NT2/D1 (cell line): ENCODE measurements around the gene CLEC16A.

Experiments
- DNase-seq: peaks from one replicate; pipeline ENCODE4 v3.0.0-alpha.2; 2011; ENCODE audit warnings: low read depth, low spot score
- H3K27me3 ChIP-seq: 2 replicates; pipeline ENCODE4 v1.6.0; 2011; ENCODE audit warnings: mild to moderate bottlenecking; ENCODE audit not compliant: insufficient read length, insufficient read depth
- H3K36me3 ChIP-seq: 2 replicates; pipeline ENCODE4 v1.6.1; 2011; ENCODE audit warnings: mild to moderate bottlenecking, low read length, mixed read lengths; ENCODE audit not compliant: insufficient read depth, insufficient read length
- H3K4me1 ChIP-seq: 2 replicates; pipeline ENCODE4 v1.5.1; 2011; ENCODE audit not compliant: insufficient read depth, insufficient read length
- H3K4me3 ChIP-seq: 2 replicates; pipeline ENCODE4 v1.5.1; 2011; ENCODE audit warnings: low read depth; ENCODE audit not compliant: insufficient read length
- H3K9ac ChIP-seq: 2 replicates; pipeline ENCODE4 v1.6.0; 2011; ENCODE audit warnings: low read depth; ENCODE audit not compliant: insufficient read length
- H3K9me3 ChIP-seq: 2 replicates; pipeline ENCODE4 v1.5.1; 2011; ENCODE audit warnings: mild to moderate bottlenecking, low read length; ENCODE audit not compliant: insufficient read depth
- SUZ12 ChIP-seq: IDR thresholded peaks from 2 replicates; pipeline ENCODE4 v1.6.1; 2011; ENCODE audit not compliant: insufficient read length, insufficient read depth; ENCODE audit errors: extremely low read depth
- YY1 ChIP-seq: IDR thresholded peaks from 2 replicates; pipeline ENCODE4 v1.6.1; 2011; ENCODE audit not compliant: insufficient read length, insufficient read depth
- ZNF274 ChIP-seq: IDR thresholded peaks from 2 replicates; pipeline ENCODE4 v1.6.1; 2011; ENCODE audit warnings: mild to moderate bottlenecking, low read depth, low read length

The CLEC16A gene

DNA sequence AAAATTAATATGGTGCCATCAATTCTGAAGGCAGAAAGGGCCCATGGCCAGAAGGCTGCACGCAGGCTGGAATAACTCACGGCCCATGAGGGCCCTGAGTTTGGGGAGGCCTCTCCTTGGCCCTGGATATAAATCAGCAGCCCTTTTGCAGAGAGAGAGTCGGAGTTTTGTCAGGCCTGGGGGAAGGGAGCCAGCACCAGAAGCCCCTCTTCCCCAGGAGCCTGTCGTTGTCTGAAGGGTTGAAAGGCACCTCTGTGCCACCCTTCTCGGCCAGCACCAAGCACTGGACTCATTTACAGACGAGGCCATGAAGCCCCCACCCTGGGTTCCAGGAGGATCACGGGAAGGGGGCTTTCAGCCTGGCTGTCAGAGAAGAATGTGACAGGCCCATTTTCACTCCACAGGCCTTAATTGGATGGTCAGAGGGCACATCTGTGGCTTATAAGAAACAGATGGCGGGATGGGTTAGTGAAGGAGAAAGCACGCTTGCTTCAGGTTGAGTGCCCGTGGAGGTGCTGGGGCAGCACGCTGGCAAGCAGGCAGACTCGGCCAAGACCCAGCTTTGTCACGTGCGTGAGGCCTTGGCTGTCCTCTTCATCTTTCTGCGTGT is 140.6 kb downstream of the CLEC16A start:
- H3K9me3 ChIP-seq, result no peaks in the 10 kb centered on the region
- peaks cover 22% of the 10 kb centered on the region for H3K4me1 ChIP-seq
- no peak overlapping the region for H3K4me3 ChIP-seq
- peaks cover 19% of the 10 kb centered on the region for H3K36me3 ChIP-seq
- no peak for TF ChIP-seq SUZ12
- TF ChIP-seq ZNF274, result no peak
- no peak for TF ChIP-seq YY1
- no peak for DNase-seq
- no peak overlapping the region for H3K9ac ChIP-seq
- H3K27me3 ChIP-seq, result no peaks in the 10 kb centered on the region

DNA sequence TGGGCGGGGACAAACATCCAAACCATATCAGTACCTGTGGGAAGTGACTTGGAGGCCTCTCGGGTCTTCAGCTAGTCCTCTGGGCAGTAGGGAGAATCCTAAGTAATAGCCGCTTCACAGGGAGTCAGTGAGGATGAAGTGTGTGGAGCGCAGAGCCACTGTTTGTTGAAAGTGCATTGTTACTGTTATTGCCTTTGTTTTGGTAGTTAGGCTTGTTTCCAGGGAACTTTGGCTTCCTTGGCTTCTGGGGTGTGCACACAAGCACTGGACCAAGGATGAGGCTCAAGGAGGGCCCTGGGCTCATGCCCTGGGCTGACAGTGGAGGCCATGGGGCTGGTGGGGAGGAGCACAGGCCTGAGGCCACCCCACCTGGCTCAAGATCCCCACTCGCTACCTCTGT is 141.6 kb downstream of the CLEC16A start:
- TF ChIP-seq SUZ12, result no peak
- TF ChIP-seq YY1, result no peak
- TF ChIP-seq ZNF274, result no peak
- Histone ChIP-seq H3K9me3 (no peaks in the 10 kb centered on the region), H3K36me3 (peaks cover 12% of the 10 kb centered on the region), H3K4me1 (peaks cover 24% of the 10 kb centered on the region), H3K4me3 (no peak overlapping the region), H3K27me3 (no peaks in the 10 kb centered on the region), H3K9ac (no peak overlapping the region)
- DNase-seq, result no peak

DNA sequence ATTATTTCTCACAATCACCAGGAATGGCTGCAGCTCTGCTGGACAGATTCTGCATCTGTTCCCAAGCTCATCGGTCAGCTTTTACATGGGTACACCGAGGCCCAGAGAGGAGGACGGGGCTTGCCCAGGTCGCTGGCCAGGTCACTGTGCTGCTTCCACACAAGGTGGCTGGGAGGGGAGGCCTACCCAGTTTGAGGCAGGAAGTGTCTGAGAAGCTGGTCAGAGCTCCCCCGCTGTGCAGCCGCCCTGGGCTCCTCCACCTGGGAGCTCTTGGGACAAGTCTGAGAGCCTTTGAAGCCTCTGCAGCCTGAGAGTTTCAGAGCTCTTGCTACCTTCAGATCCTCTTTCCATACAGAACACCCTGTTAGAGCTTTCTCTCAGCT is 143.3 kb downstream of the CLEC16A start:
- TF ChIP-seq YY1, result no peak
- no peak for TF ChIP-seq ZNF274
- TF ChIP-seq SUZ12, result no peak
- H3K9ac ChIP-seq, result no peak overlapping the region
- H3K4me1 ChIP-seq, result peaks cover 24% of the 10 kb centered on the region
- H3K36me3 ChIP-seq, result peaks cover 11% of the 10 kb centered on the region
- H3K9me3 ChIP-seq, result no peaks in the 10 kb centered on the region
- no peak for DNase-seq
- H3K27me3 ChIP-seq, result no peaks in the 10 kb centered on the region
- no peak overlapping the region for H3K4me3 ChIP-seq

DNA sequence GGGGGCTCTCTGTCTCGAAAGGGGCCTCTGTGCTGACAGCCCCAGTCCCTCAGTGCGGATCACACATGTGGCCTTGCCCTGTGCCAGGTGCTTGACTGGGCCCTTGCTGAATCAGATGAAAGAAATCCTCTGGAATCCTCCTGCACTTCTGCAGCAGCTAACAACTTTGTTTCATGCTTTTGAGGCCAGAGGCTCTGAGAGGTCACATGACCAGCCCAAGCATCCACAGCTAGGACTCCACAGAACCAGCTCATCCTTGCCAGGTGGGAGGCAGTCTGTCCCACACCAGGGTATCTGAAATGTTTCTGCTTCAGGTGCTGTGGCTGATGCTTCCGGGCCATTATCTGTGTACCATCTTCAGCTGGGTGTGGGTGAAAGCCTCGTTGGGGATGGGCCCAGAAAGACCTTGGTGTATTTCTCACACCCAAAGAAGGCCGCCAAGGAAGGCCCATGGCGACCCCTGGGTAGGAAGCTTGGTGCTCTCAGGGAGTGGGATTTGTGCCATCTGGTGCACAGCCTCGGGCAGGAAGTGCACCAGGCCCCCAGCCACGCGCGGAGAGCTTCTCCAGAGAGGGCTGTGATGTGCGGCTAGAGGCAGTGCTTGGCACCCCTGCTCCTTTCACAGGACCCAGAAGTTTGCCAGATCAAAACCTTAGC is 143.8 kb downstream of the CLEC16A start:
- DNase-seq, result no peak
- Histone ChIP-seq H3K4me1 (peaks cover 24% of the 10 kb centered on the region), H3K9ac (no peak overlapping the region), H3K4me3 (no peak overlapping the region), H3K36me3 (peaks cover 11% of the 10 kb centered on the region), H3K9me3 (no peaks in the 10 kb centered on the region), H3K27me3 (no peaks in the 10 kb centered on the region)
- TF ChIP-seq ZNF274 (no peak), YY1 (no peak), SUZ12 (no peak)

DNA sequence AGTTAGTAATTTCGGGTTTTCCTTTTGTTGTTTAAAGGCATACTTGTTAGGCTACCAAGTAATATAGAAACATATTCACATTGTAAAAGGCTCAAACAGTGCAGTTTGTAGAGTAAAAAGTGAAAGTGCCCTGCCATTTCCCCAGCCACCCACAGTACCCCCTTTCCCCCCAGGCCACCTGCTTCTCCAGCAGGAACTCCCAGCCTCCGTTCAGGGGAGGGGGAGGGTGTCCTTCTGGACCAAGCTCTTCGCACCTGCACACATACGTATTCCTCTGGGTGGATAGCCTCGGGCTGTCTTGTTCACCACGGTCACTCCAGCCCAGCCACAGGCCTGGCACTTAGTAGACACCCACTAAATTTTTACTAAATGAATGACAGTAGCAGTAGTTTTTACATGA is 144.5 kb downstream of the CLEC16A start:
- H3K4me1 ChIP-seq, result peaks cover 21% of the 10 kb centered on the region
- peaks cover 11% of the 10 kb centered on the region for H3K36me3 ChIP-seq
- H3K9ac ChIP-seq, result no peak overlapping the region
- H3K27me3 ChIP-seq, result no peaks in the 10 kb centered on the region
- H3K4me3 ChIP-seq, result no peak overlapping the region
- TF ChIP-seq ZNF274 (no peak), SUZ12 (no peak), YY1 (no peak)
- DNase-seq, result no peak
- no peaks in the 10 kb centered on the region for H3K9me3 ChIP-seq

DNA sequence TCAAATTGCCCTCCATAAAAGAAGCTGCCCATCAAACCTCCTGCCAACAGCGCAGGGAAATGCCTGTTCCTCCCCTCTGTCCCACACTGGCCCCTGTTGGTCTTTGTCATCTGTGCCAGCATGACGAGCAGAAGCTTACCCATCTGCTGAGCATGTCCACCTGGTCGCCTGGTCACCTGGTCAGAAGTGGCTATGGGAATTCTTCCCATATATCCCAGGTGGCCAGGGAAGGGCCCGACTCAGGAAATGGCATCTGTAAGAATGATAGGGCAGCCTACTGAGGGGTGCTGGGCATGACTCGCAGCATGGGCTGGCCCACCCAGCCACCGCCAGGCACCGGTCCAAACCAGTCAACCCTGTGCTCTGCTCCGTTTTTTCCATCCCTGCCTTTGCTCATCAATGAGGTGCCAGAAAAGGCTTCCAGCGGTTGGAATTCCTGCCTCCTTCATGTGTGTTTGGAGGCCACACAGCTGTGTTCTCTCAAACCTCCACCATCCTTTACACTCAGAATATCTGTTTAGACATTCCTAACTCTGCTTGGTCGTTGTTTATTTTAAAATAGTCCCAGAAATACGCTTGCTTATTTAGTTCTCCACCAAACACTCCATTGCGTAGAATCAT is 145.2 kb downstream of the CLEC16A start:
- DNase-seq, result no peak
- no peak overlapping the region for H3K4me3 ChIP-seq
- H3K4me1 ChIP-seq, result peaks cover 22% of the 10 kb centered on the region
- no peaks in the 10 kb centered on the region for H3K9me3 ChIP-seq
- no peak overlapping the region for H3K9ac ChIP-seq
- no peaks in the 10 kb centered on the region for H3K27me3 ChIP-seq
- TF ChIP-seq ZNF274 (no peak), SUZ12 (no peak), YY1 (no peak)
- peaks cover 11% of the 10 kb centered on the region for H3K36me3 ChIP-seq

DNA sequence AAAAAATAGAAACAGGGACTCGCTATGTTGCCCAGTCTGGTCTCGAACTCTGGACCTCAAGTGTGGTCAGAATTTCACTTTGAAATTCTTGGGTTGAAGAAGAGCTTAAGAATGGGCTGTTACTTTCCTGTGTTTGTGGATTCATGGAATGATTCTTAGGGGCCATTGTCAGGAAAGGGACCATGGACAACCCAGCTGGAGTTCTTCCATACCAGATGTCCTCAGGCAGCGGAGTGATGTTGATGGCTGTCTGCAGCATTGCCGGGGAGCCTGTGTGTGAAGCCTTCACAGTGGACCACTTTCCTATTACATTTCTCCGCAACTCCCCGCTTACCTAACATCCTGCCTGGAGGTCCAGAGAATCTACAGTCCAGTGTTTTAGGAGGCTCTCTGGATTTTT is 145.9 kb downstream of the CLEC16A start:
- Histone ChIP-seq H3K9ac (no peak overlapping the region), H3K27me3 (no peaks in the 10 kb centered on the region), H3K4me1 (peaks cover 19% of the 10 kb centered on the region), H3K9me3 (no peaks in the 10 kb centered on the region), H3K36me3 (peaks cover 7% of the 10 kb centered on the region), H3K4me3 (no peak overlapping the region)
- no peak for DNase-seq
- TF ChIP-seq SUZ12 (no peak), ZNF274 (no peak), YY1 (no peak)
